GM18505 (cell line): ENCODE measurements around the gene PAPOLB.

Source experiments
- ATAC-seq: cut with Tn5 transposase; IDR thresholded peaks from one replicate; pipeline ENCODE4 v1.9.1; 2021; ENCODE audit not compliant: unreplicated experiment
- POLR2A ChIP-seq: IDR thresholded peaks from 4 replicates; pipeline ENCODE4 v1.6.1; 2011; ENCODE audit warnings: borderline replicate concordance; ENCODE audit not compliant: insufficient read depth, insufficient read length; ENCODE audit errors: extremely low read depth

PAPOLB gene

DNA sequence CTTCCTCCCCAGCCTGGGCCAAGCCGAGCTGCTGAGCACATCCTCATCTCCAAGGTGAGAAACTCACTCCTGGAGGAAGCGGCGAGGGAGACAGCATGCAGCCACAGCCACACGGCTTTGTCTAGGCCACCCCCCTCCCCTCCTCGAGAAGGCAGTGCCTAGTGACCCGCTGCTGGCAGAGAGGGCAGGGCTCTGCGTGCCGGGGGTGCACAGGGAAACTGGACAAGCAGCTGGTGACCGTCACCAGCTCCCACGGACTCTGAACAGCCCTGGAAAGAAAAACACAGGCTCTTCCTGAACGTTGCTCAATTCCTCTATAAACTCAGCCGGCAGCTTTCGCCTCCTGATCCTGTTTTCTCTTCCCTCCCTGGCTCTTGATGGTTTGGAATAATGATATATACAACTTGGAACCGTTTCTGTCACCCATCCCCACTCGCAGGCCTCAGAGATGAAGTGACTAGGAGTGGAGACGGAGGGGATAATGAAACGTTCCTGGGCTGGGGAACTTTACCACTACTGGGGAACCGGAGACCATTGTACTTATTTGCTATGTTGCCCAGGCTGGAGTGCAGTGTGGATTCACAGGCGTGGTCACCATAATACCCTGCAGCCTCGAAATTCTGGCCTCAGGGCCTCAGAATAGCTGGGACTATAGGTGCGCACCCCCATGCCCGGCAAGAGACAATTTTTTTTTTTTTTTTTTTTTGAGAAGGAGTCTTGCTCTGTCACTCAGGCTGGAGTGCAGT, 19.3 kb downstream of the PAPOLB start:
- no peak for ATAC-seq
- TF ChIP-seq POLR2A, result no peak

DNA sequence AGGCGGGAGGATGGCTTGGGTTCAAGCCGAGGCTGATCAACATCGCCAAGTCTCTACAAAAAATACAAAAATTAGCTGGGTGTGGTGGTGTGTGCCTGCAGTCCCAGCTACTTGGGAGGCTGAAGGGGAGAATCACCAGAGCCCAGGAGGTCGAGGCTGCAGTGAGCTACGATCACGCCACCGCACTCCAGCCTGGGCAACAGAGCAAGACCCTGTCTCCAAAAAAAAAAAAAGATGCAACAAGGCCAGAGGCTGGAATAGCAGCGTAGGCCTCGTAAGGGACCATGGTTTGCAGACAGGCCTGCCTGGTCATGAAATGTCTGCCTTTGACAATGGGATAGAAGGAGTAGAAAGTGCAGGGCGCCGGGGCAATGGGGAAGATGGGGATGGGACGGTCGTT, 20.0 kb downstream of the PAPOLB start:
- no peak for TF ChIP-seq POLR2A
- ATAC-seq, result no peak

DNA sequence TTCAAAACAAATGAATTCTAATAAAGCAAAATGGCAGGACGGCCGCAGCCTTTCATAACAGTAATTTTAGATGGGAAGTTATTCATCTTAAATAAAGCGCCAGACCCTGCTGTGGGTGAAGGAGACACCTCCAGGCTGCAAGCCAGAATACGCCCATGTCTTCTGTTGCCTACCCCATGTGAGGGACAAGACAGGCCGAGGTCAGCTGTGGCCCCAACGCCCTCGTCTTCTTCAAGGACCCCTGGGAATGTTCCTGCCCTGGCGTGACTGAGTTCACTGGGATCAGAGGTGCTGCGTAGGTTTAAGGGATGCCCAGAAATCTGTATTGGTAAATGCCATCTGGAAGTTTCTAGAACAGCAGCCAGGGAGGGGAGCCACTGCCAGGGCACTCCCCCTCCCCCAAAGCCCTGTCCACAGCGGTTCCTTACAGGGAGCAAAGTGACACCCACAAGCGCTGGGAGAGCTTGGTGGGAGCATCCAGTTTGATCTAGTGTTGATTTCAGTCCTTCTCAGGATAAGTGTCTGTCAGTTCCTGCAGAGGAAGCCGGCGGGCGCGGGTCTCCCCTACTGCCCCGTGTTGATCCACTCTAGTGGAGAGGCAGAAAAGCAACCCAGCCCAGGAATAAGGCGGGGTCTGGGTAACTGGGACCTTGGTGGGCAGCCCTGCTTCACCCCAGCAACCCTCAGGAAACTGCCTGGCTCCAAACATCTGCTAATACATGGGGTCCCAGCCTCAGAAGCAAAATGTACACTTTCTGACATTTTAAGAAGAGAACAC, 20.6 kb downstream of the PAPOLB start:
- TF ChIP-seq POLR2A, result no peak
- ATAC-seq, result no peak

DNA sequence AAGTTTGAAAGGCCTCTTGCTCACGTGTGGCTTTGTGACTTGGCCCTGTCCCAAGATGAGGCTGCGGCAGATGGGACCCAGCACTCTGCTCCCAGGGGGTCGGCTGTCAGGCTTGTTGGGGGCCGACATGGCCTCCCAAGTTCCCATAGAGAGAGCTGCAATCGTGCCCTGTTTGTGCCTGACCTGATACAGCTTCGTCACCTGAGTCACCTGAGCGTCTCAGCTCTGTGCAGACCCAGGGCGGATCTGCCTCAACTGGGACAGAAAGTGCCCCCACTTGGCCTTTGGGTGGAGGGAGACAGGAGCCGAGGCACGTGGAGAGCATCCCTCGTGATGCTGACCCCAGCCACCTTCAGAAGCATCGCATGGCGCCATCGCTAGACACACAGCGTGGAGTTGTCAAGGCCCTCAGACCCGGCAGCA, 21.7 kb downstream of the PAPOLB start:
- no peak for ATAC-seq

DNA sequence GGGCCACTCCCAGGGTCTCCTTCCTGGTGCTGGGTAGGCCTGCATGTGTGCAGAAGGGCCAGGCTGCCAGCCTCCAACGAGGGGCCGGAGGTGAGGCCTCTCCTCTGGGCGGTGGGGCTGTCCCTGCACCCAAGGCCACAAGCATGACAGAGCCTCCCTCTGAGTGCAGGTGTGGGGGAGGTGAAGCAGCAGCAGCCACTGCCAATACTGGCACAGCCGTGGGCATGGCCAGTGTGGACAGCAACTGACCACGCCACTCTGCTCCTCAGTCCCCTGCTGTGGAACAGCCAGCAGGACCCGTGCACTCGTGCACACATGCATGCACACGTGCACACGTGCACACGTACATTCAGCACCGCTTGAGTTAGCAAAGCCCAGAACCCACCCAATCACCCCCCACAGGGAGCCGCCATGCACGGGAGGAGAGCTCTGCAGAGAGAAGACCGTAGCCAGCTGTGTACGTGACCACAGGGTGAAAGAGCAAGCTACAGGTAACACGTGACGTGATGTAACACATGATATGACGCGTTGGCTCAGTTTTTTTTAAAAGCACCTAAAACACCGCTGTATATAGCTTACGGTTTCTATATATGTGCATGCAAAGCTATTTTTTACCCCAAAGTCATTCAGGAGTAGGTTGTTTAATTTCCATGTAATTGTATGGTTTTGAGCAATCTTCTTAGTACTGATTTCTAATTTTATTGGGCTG, 23.1 kb downstream of the PAPOLB start:
- no peak for ATAC-seq
- TF ChIP-seq POLR2A, result no peak

More for the DNA sequence above, 21.7 kb downstream of the PAPOLB start:
- TF ChIP-seq POLR2A, result no peak

DNA sequence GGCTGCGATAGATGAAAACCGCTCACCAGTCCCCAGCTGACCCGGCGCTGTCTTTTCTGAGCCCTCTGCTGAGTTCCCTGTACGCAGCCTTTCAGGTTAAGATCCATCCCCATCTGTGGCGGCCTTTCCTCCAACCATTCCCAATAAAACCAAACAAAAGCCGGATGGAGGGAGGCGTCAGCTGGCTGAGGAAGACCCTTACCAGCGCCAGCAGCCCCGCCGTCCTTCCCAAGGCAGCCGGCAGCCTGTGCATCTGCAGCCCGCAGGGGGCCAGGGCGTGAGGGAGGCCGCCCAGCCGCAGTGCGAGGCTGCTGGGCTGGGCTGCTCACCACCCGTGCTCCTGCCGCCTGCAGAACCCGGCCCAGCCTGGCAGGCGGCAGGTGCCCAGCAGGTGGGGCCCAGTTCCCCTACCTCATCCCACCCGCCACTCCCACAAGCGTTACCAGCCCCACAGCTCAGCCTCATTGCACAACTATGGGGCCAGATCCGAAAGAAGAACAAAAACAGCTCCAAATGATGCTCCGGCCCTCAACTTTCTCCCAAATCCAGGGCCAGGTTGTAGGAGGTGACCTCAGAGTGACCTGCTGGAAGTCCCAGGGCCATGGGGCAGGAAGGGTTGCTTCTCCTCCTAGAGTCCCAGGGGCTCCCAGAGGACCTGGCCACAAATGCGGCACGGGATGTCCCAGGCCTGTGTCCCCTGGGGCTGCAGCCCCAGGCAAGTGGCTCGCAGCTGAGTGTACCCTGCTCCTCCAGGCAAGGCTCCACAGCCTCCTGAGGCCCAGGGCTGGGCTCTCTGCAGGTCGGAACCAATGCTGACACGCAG, 23.8 kb downstream of the PAPOLB start:
- ATAC-seq, result no peak
- no peak for TF ChIP-seq POLR2A

DNA sequence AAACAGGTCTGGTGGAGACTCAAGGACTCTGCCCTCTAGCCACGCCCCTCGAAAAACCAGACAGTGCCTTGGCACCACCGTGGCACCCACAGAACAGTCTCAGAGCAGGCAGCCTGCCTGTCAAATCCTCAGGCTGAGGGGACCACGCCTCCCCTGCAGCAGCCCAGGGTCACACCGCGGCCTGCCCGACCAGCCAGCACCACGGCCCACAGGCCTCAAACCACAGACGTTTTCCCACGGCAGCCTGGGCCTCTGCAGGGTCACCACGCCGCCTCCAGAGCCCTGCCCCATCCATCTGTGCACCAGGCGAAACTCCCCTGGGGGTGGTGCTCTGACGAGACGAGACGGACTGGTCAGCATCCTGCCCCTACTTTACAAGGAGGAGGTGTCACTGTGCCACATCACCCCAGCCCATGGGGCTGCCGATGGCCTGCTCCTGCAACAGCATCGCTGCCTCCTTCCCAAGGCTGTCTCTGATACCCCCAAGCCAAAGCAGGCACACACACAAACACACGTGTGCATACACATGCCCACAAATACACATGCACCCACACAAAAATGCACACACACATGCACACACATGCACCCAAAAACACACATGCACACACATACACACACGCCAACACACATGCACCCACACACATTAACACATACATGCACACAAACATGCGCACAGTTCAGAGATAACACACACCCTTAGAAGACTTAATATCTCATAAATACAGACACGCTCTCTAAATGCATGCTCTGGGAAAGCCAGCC, 24.6 kb downstream of the PAPOLB start:
- ATAC-seq, result no peak
- TF ChIP-seq POLR2A, result no peak

DNA sequence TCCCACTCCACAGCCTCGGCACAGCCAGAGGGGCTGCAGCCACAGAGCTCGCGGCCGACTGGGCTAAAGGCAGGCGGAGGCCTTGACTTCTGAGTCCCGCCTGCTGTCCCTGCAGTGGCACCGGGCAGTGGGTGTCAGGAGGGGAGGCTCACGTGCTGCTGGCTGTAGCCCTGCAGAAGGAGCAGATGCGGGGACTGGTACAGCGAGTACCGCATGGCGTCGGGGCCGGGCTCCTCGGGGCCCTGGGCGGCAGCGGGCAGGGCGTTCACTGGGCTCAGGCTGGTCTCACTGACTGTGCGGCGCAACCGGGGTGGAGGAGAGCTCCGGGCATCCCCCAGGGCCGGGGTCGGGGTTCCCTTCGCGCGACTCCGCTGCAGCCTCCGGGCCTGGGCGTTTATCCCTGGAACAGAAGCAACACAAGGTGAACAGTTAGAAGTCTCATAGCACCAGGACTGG, 25.6 kb downstream of the PAPOLB start:
- no peak for ATAC-seq
- no peak for TF ChIP-seq POLR2A

DNA sequence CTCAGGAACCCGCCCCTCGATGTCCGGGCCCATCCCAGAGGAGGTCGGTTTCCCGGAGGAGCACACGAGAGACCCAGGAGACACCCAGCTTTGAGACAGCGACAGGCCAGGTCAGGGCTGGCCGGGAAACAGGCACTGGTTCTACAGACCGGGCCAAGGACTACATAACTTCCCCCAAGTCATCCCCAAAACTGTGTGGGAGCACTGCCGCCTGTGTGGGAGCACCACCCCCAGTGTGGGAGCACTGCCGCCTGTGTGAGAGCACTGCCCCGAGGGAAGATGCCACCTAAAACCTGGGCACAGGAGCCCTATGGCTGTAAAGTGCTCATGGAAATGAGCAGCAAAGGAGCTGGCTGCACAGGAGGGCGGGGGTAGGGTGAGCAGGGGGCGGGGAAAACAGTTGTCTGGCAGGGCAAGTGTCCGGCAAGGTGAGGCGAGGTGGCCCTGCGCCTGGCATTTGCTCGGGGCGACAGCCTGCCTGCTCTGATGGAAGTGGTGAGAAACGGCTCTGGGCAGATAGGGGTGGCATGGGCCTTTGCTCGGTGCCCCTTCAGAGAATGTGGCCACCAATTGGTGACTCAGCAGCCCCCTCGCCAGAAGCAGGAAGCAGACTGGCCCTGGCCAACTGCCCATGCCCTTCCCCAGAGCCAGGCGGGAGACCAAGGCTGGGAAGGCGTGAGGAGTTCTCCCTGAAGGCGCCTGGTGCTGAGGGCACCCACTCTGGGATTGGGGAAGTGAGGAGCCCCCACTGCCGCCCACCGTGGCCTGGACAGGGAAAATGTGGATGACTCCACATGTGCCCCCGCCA, 26.2 kb downstream of the PAPOLB start:
- TF ChIP-seq POLR2A, result no peak
- ATAC-seq, result no peak

DNA sequence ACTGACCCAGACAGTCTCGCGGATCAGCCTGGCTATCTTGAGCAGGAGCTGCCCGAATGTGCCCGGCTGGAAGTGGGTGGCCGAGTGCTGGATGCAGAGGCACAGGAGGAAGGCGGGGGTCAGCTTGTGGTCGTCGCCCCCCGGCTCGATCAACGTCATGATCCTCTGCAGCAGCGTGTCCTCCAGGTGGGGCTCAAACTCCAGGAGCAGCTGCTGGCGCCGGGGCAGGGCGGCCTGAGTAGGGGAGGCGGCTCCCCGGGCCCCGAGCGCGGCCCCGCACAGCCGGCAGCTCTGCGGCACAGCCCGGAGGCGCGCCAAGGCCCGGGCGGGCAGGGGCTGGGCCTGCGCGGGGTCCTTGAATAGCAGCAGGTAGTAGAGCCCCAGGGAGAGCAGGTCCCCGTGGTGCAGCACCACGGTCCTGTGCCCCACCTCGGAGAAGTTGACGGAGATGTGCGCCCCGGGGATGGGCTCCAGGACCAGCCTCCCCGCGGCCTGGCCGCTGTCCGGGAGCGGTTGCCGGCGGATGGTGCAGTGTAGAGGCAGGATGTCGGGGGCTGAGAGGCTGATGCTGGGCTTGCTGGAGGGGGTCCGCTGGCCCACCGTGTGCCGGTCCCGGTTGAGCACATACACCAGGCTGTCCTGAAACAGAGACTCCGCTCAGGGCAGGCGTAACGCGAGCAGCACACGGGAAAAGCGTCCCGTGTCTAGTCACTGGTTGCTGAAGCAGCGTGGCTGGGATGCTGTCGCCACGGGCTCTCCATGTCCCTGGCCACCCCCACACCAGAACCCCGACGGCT, 27.0 kb downstream of the PAPOLB start:
- ATAC-seq, result no peak
- no peak for TF ChIP-seq POLR2A

DNA sequence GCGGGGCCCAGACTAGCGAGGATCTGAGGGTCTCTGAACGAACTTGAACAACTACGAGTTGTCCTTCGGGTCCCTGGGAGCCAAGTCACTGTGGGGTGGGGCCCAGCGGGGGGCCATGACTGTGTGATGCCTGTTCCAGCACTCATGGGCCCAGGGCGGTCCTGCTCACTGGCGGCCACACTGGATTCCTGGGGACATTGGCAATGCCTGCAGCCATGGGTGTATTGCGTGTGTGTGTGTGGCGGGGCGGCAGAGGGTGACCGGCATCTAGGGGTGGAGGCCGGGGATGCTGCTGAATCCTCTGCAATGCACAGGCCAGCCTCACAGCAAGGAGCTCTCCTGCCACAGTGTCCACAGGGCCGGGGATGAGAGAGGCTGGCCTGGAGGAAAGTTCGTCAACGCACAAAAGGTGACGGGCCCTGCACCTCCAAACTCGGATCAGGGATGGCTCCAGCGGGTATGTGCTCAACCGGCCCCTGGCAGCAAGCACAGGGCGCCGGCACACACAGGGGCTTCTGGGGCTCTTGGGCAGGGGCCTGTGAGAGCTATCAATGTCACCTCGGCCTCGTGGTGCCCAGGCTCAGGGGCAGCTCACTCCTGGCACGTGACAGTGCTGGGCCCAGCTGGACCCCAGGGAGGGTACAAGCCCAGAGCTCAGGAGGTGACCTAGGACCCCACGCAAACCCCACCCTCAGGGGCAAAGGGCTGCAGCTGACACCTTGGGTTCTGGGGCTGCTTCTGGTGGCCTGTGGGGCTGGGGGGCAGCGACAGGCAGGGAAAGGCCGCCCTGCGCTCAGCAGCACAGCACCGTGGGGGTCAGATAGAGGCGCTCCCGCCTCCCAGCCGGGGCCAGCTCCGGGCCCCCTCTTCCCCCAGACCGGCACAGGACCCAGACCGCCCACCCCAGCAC, 27.9 kb downstream of the PAPOLB start:
- no peak for ATAC-seq
- TF ChIP-seq POLR2A, result no peak
